Epithelial cell of esophagus (primary cell): ENCODE results near the gene NUF2.
"Not testable (repeated sequence)": the region's sequence is repeated elsewhere in the genome, so short reads cannot be mapped to it uniquely, and the experiment has no call there.

Experiments
- DNase-seq: peaks from one replicate; pipeline ENCODE4 v3.0.0; 2010; ENCODE audit warnings: low read depth
- H3K4me3 ChIP-seq: 2 replicates; pipeline ENCODE4 v1.5.1; 2011; ENCODE audit warnings: mild to moderate bottlenecking, low read length, control low read depth
- TF ChIP-seq, protein P1 (sequence below): IDR thresholded peaks from 2 replicates; pipeline ENCODE4 v1.5.1; 2011; ENCODE audit warnings: low read depth, mild to moderate bottlenecking, low read length, control low read depth, inconsistent platforms; ENCODE audit not compliant: insufficient read depth; ENCODE audit errors: missing control alignments

Gene NUF2

GRCh38 chr1:163307479-163308171, 14.1 kb upstream of the NUF2 start:
- no peak overlapping the region for H3K4me3 ChIP-seq
- TF ChIP-seq, protein P1, sequence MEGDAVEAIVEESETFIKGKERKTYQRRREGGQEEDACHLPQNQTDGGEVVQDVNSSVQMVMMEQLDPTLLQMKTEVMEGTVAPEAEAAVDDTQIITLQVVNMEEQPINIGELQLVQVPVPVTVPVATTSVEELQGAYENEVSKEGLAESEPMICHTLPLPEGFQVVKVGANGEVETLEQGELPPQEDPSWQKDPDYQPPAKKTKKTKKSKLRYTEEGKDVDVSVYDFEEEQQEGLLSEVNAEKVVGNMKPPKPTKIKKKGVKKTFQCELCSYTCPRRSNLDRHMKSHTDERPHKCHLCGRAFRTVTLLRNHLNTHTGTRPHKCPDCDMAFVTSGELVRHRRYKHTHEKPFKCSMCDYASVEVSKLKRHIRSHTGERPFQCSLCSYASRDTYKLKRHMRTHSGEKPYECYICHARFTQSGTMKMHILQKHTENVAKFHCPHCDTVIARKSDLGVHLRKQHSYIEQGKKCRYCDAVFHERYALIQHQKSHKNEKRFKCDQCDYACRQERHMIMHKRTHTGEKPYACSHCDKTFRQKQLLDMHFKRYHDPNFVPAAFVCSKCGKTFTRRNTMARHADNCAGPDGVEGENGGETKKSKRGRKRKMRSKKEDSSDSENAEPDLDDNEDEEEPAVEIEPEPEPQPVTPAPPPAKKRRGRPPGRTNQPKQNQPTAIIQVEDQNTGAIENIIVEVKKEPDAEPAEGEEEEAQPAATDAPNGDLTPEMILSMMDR = no peak
- DNase-seq = peak; percentile 24

- no peak for DNase-seq
- no peak overlapping the region for H3K4me3 ChIP-seq
- TF ChIP-seq, protein P1 = no peak
Observed at GRCh38 chr1:163308811-163309210, 12.9 kb upstream of the NUF2 start.

DNA sequence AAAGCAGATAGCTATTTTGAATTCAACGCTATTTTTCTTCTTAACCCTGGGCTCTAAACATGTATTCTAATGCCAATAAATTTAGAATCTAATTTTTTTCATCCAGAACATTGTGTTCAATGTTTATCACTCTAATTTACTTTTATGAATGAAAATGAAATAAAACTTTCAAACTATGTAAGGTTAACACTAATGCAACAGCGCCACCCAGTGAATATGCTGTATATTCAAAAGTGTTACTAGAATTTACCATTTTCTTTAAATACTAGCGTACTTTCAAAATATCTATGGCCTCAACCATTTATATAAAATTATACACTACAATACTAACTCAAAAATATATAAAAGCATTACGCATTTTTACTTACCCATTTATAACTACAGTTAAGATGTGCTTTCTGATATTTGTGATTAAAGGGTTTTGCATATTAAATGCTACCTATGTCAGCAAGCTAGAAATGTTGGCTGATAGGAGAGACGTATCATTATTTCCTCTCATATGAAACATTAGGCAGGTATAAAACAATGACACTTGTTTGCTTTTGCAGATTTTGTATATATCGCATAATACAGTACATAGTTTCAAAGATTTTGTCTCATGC, 5.9 kb upstream of the NUF2 start:
- peak; percentile 61 for DNase-seq
- TF ChIP-seq, protein P1 = peak; percentile 40
- H3K4me3 ChIP-seq = no peak overlapping the region

GRCh38 chr1:163320891-163321290, 863 bp upstream of the NUF2 start:
- no peak for DNase-seq
- TF ChIP-seq, protein P1 = no peak
- peak overlapping the region; percentile 97 for H3K4me3 ChIP-seq

- not testable (repeated sequence) for DNase-seq, H3K4me3 ChIP-seq
Observed at GRCh38 chr1:163323339-163323738, 1.6 kb downstream of the NUF2 start.

GRCh38 chr1:163331116-163331515, 9.4 kb downstream of the NUF2 start:
- no peak for DNase-seq
- no peak overlapping the region for H3K4me3 ChIP-seq
- TF ChIP-seq, protein P1 = no peak

DNA sequence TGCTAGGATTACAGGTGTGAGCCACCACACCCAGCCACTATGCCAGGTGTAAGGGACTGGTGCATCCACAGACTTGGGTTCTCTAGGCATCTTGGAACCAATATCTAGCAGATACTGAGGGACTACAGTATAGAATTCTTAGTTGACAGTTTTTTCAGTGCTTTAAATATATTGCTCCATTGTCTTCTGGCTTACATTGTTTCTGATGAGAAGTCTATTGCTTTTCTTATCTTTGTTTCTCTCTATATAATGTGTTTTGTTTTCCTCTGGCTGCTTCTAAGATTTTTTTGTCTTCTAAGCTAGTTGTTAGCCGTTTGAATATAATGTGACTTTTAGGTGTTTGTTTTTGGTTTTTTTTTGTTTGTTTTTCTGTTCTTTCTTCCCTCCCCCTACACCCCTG, 13.5 kb downstream of the NUF2 start:
- no peak for DNase-seq
- TF ChIP-seq, protein P1 = no peak
- no peak overlapping the region for H3K4me3 ChIP-seq
